ENCODE measurements around the gene SGF29.

DNA sequence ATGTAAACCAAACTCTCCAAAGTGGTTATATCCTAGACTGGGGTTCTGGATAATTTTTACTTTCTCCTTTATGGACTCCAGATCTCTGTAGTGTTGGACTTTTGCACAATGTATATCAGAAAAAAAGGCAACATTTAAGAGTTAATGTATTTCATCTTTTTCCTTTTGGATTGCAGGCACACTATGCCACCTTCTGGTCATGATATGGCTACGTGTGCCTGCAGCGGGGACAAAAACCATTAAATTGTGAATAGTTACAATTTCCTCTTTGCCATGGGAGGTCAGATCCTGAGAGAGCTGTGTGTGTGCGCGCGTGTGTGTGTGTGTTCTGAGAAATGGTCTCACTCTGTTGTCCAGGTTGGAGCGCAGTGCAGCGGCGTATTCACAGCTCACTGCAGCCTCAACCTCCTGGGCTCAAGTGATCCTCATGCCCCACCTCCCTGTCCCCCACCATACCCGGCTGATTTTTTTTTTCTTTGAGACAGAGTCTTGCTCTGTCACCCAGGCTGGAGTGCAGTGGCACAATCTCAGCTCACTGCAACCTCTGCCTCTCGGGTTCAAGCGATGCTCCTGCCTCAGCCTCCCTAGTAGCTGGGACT, 4.3 kb upstream of the SGF29 start:
- TF ChIP-seq POLR2AphosphoS5 (IDR thresholded peaks at IDR 0.05; ENCODE audit: low read depth, low read length): no peak
- TF ChIP-seq TAF1 (IDR thresholded peaks at IDR 0.05; ENCODE audit: borderline replicate concordance, insufficient read depth, low read length): no peak
